Calu3 (cell line): ENCODE measurements around the gene SLC4A4. TPM values are rescaled to one million over a fixed set of nuclear protein-coding genes. Genes with fewer than 3 reads are reported as not detected.

Experiments used
- BruUV-seq: library from RNA; stranded (reverse); fragments of 400-500 nt; replicated peaks from 2 replicates; lab custom pipeline; 2021; lab: Mats Ljungman, UMichigan
- CTCF ChIA-PET: fragments of 300-600 bp; sonication (Branson Sonifier 250); formaldehyde crosslinking; loops from one replicate; lab custom pipeline; 2022; ENCODE audit warnings: antibody characterized with exemption; lab: Charles Lee
- DNase-seq: peaks from one replicate; pipeline ENCODE4 v3.0.0; 2022
- H3K27ac Mint-ChIP-seq: one replicate; pipeline ENCODE4 v1.8.0; 2022; ENCODE audit warnings: mixed read lengths; ENCODE audit not compliant: unreplicated experiment
- H3K27me3 Mint-ChIP-seq: one replicate; pipeline ENCODE4 v1.8.0; 2022; ENCODE audit warnings: mixed read lengths; ENCODE audit not compliant: unreplicated experiment
- H3K36me3 Mint-ChIP-seq: one replicate; pipeline ENCODE4 v1.8.0; 2022; ENCODE audit warnings: mild to moderate bottlenecking, moderate library complexity, mixed read lengths; ENCODE audit not compliant: insufficient read depth, unreplicated experiment
- H3K4me1 Mint-ChIP-seq: one replicate; pipeline ENCODE4 v1.8.0; 2022; ENCODE audit warnings: mild to moderate bottlenecking, low read depth, mixed read lengths; ENCODE audit not compliant: unreplicated experiment
- H3K4me3 Mint-ChIP-seq: one replicate; pipeline ENCODE4 v1.8.0; 2022; ENCODE audit warnings: mild to moderate bottlenecking, low read depth, moderate library complexity, mixed read lengths; ENCODE audit not compliant: unreplicated experiment
- H3K9me3 Mint-ChIP-seq: one replicate; pipeline ENCODE4 v1.8.0; 2022; ENCODE audit warnings: low read depth, mixed read lengths; ENCODE audit not compliant: unreplicated experiment
- intact Hi-C: fragments of 100-400 bp; cut with micrococcal nuclease; formaldehyde crosslinking; loops from one replicate; pipeline ENCODE4 v1.10.0; 2022; ENCODE audit not compliant: unreplicated experiment
- total RNA-seq: library from RNA; stranded (reverse); gene quantifications from 2 replicates; pipeline ENCODE4 v1.2.3, GENCODE V29; 2022
- TF ChIP-seq, protein P1 (sequence below): fragments of 200-600 bp; IDR thresholded peaks from one replicate; pipeline ENCODE4 v1.8.0; 2022; ENCODE audit warnings: antibody characterized with exemption; ENCODE audit not compliant: unreplicated experiment

The SLC4A4 gene
- total RNA-seq, 1 experiment from 2014 or later: 14.6 TPM

DNA sequence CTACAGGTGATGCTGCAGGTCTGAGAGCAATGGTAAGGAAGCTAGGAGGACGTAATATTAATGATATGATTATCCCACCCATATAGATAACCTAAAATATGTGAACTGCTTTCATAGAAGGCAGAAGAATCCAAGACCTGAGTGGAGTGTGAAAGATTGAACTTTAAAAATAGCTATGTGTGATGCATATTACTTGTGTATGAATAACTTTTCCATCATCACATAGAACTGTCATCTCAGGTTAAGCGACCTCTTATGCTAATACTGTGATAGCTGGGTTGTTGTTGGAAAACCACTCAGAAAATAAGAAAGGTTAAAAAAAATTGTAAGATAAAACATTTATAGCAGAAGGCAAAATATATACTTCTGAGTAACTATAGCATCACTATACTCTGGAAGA, 90.3 kb downstream of the SLC4A4 start:
- Mint-ChIP-seq H3K27me3 (no peaks in the 10 kb centered on the region), H3K9me3 (no peaks in the 10 kb centered on the region), H3K4me1 (no peaks in the 10 kb centered on the region), H3K27ac (no peak overlapping the region), H3K4me3 (no peak overlapping the region), H3K36me3 (no peaks in the 10 kb centered on the region)
- CTCF ChIA-PET: no interaction called here
- TF ChIP-seq, protein P1, sequence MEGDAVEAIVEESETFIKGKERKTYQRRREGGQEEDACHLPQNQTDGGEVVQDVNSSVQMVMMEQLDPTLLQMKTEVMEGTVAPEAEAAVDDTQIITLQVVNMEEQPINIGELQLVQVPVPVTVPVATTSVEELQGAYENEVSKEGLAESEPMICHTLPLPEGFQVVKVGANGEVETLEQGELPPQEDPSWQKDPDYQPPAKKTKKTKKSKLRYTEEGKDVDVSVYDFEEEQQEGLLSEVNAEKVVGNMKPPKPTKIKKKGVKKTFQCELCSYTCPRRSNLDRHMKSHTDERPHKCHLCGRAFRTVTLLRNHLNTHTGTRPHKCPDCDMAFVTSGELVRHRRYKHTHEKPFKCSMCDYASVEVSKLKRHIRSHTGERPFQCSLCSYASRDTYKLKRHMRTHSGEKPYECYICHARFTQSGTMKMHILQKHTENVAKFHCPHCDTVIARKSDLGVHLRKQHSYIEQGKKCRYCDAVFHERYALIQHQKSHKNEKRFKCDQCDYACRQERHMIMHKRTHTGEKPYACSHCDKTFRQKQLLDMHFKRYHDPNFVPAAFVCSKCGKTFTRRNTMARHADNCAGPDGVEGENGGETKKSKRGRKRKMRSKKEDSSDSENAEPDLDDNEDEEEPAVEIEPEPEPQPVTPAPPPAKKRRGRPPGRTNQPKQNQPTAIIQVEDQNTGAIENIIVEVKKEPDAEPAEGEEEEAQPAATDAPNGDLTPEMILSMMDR: no peak
- no peak for DNase-seq
- intact Hi-C loops: no loop called here
- no TSS peak for BruUV-seq

DNA sequence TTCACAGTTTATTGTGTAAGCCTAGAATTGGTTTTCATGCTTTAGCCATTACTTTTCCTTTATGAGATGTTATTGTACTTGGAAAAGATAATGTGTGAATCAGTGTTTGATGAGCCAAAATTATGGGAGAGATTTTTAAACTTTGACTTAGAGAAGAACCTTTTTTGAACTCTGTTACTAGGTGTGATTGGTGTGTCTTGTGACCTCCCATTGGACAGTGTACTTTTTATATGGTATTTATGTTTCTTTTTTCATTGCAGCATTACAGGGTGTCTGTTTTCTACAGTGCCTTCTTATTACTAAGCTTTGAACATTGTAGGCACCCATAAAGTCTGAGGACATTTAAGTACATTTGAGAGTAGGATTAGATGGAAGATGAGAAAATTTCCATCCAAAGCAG, 91.1 kb downstream of the SLC4A4 start:
- BruUV-seq: no TSS peak
- Mint-ChIP-seq H3K4me3 (no peak overlapping the region), H3K4me1 (no peaks in the 10 kb centered on the region), H3K27me3 (no peaks in the 10 kb centered on the region), H3K27ac (no peak overlapping the region), H3K9me3 (no peaks in the 10 kb centered on the region), H3K36me3 (no peaks in the 10 kb centered on the region)
- TF ChIP-seq, protein P1: no peak
- intact Hi-C loops: no loop called here
- CTCF ChIA-PET: no interaction called here
- DNase-seq: no peak

DNA sequence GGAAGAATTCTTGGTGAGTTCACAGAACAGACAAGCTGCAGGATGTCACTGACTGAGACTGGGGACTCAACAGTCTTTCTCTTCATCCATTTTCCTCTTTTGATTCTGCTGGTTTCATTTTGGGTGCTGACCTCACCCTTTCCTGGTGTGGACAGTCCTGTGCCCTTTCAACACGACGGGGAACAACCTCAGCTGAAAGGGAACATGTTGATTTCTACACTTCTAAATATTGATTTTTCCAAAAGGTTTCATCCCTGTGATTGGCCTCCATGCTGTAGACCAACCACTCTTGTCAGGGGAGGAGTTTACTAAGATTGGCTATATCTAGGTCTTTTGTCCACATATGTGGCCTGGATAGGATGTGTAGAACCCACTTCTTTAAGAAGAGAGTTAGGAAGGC, 91.8 kb downstream of the SLC4A4 start:
- Mint-ChIP-seq H3K9me3 (no peaks in the 10 kb centered on the region), H3K4me1 (no peaks in the 10 kb centered on the region), H3K4me3 (no peak overlapping the region), H3K27me3 (no peaks in the 10 kb centered on the region), H3K36me3 (no peaks in the 10 kb centered on the region), H3K27ac (no peak overlapping the region)
- no TSS peak for BruUV-seq
- no peak for DNase-seq
- CTCF ChIA-PET: no interaction called here
- intact Hi-C loops: no loop called here
- TF ChIP-seq, protein P1: no peak

DNA sequence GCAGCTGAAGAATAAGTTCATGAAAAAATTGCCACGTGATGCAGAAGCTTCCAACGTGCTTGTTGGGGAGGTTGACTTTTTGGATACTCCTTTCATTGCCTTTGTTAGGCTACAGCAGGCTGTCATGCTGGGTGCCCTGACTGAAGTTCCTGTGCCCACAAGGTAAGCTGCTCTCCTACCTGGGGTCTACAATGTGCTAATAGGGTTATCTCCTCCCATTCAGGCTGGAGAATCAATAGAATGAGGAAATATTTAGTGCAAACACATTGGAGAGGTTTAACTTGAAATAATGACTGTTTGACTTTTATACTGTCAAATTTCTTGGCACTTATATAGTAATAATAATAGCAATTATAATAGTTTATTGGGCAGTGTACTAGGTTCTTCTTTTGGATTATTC, 101.8 kb downstream of the SLC4A4 start:
- TF ChIP-seq, protein P1: no peak
- CTCF ChIA-PET: no interaction called here
- no peak for DNase-seq
- no peaks in the 10 kb centered on the region for H3K36me3 Mint-ChIP-seq
- H3K9me3 Mint-ChIP-seq: no peaks in the 10 kb centered on the region
- H3K4me1 Mint-ChIP-seq: no peaks in the 10 kb centered on the region
- intact Hi-C loops: no loop called here
- no peak overlapping the region for H3K4me3 Mint-ChIP-seq
- no peaks in the 10 kb centered on the region for H3K27me3 Mint-ChIP-seq
- no peak overlapping the region for H3K27ac Mint-ChIP-seq
- BruUV-seq: no TSS peak
